ENCODE data around the gene MZT2A. TPM values are rescaled to one million over a fixed set of nuclear protein-coding genes. Genes with fewer than 3 reads are reported as not detected.
"Not testable (repeated sequence)": the region's sequence is repeated elsewhere in the genome, so short reads cannot be mapped to it uniquely, and the experiment has no call there.

MZT2A gene
- polyA plus RNA-seq, 2 donors: 109 to 116 TPM

- Histone ChIP-seq H3K4me3 (ENCODE audit: low read depth in 1 of 2, low read length in 2 of 2) (no peak overlapping the region), H3K27ac (ENCODE audit: low read depth in 2 of 2, low read length in 1 of 2) (no peak overlapping the region), H3K36me3 (ENCODE audit: control insufficient read depth in 2 of 2, insufficient read depth in 2 of 2, low read length in 1 of 2) (peaks cover 8 to 21% of the 10 kb centered on the region in 2 donors), H3K9me3 (ENCODE audit: control insufficient read depth in 2 of 2, insufficient read depth in 1 of 2, low read depth in 1 of 2, low read length in 1 of 2) (no peaks in the 10 kb centered on the region), H3K27me3 (ENCODE audit: control insufficient read depth in 1 of 2, insufficient read depth in 2 of 2, low read length in 2 of 2) (no peaks in the 10 kb centered on the region), H3K4me1 (ENCODE audit: control insufficient read depth in 2 of 2, insufficient read depth in 2 of 2, low read length in 1 of 2) (no peaks in the 10 kb centered on the region)
- 85 to 94% methylated on average over 10 of the region's 10 CpGs for WGBS, 2 donors
Observed at GRCh38 chr2:131520526-131520925, 28.3 kb upstream of the MZT2A start.

GRCh38 chr2:131519871-131520470, 27.8 kb upstream of the MZT2A start:
- not testable (repeated sequence) for H3K27ac ChIP-seq (ENCODE audit: low read depth in 2 of 2, low read length in 1 of 2); H3K27me3 ChIP-seq (ENCODE audit: control insufficient read depth in 1 of 2, insufficient read depth in 2 of 2, low read length in 2 of 2); H3K4me3 ChIP-seq (ENCODE audit: low read depth in 1 of 2, low read length in 2 of 2); H3K4me1 ChIP-seq (ENCODE audit: control insufficient read depth in 2 of 2, insufficient read depth in 2 of 2, low read length in 1 of 2); H3K9me3 ChIP-seq (ENCODE audit: control insufficient read depth in 2 of 2, insufficient read depth in 1 of 2, low read depth in 1 of 2, low read length in 1 of 2)
- 86% methylated on average over 17 to 24 of the region's 24 CpGs for WGBS, 2 donors
- H3K36me3 ChIP-seq (ENCODE audit: control insufficient read depth in 2 of 2, insufficient read depth in 2 of 2, low read length in 1 of 2): peaks cover 8 to 21% of the 10 kb centered on the region in 2 donors

- peaks cover 8 to 21% of the 10 kb centered on the region in 2 donors for H3K36me3 ChIP-seq (ENCODE audit: control insufficient read depth in 2 of 2, insufficient read depth in 2 of 2, low read length in 1 of 2)
- 92 to 93% methylated on average over 15 of the region's 15 CpGs for WGBS, 2 donors
Observed at GRCh38 chr2:131519466-131519865, 27.3 kb upstream of the MZT2A start.

GRCh38 chr2:131518531-131518930, 26.3 kb upstream of the MZT2A start:
- not testable (repeated sequence) for H3K27ac ChIP-seq (ENCODE audit: low read depth in 2 of 2, low read length in 1 of 2)
- peaks cover 8 to 21% of the 10 kb centered on the region in 2 donors for H3K36me3 ChIP-seq (ENCODE audit: control insufficient read depth in 2 of 2, insufficient read depth in 2 of 2, low read length in 1 of 2)
- WGBS, 2 donors: 92 to 94% methylated on average over 8 to 10 of the region's 11 CpGs

More at GRCh38 chr2:131519466-131519865, 27.3 kb upstream of the MZT2A start:
- Histone ChIP-seq H3K9me3 (ENCODE audit: control insufficient read depth in 2 of 2, insufficient read depth in 1 of 2, low read depth in 1 of 2, low read length in 1 of 2) (no peaks in the 10 kb centered on the region), H3K27me3 (ENCODE audit: control insufficient read depth in 1 of 2, insufficient read depth in 2 of 2, low read length in 2 of 2) (no peaks in the 10 kb centered on the region), H3K4me3 (ENCODE audit: low read depth in 1 of 2, low read length in 2 of 2) (no peak overlapping the region), H3K27ac (ENCODE audit: low read depth in 2 of 2, low read length in 1 of 2) (no peak overlapping the region), H3K4me1 (ENCODE audit: control insufficient read depth in 2 of 2, insufficient read depth in 2 of 2, low read length in 1 of 2) (no peaks in the 10 kb centered on the region)

GRCh38 chr2:131517856-131518255, 25.7 kb upstream of the MZT2A start:
- 89 to 91% methylated on average over 16 of the region's 16 CpGs for WGBS, 2 donors

More at GRCh38 chr2:131518531-131518930, 26.3 kb upstream of the MZT2A start:
- not testable (repeated sequence) for H3K9me3 ChIP-seq (ENCODE audit: control insufficient read depth in 2 of 2, insufficient read depth in 1 of 2, low read depth in 1 of 2, low read length in 1 of 2); H3K4me1 ChIP-seq (ENCODE audit: control insufficient read depth in 2 of 2, insufficient read depth in 2 of 2, low read length in 1 of 2); H3K4me3 ChIP-seq (ENCODE audit: low read depth in 1 of 2, low read length in 2 of 2); H3K27me3 ChIP-seq (ENCODE audit: control insufficient read depth in 1 of 2, insufficient read depth in 2 of 2, low read length in 2 of 2)

GRCh38 chr2:131517106-131517831, 25.1 kb upstream of the MZT2A start:
- 95 to 96% methylated on average over 17 of the region's 17 CpGs for WGBS, 2 donors
- H3K4me3 ChIP-seq (ENCODE audit: low read depth in 1 of 2, low read length in 2 of 2): no peak overlapping the region
- H3K36me3 ChIP-seq (ENCODE audit: control insufficient read depth in 2 of 2, insufficient read depth in 2 of 2, low read length in 1 of 2): peaks cover 8 to 25% of the 10 kb centered on the region in 2 donors

More at GRCh38 chr2:131517856-131518255, 25.7 kb upstream of the MZT2A start:
- H3K4me3 ChIP-seq (ENCODE audit: low read depth in 1 of 2, low read length in 2 of 2); H3K9me3 ChIP-seq (ENCODE audit: control insufficient read depth in 2 of 2, insufficient read depth in 1 of 2, low read depth in 1 of 2, low read length in 1 of 2); H3K27me3 ChIP-seq (ENCODE audit: control insufficient read depth in 1 of 2, insufficient read depth in 2 of 2, low read length in 2 of 2); H3K4me1 ChIP-seq (ENCODE audit: control insufficient read depth in 2 of 2, insufficient read depth in 2 of 2, low read length in 1 of 2); H3K27ac ChIP-seq (ENCODE audit: low read depth in 2 of 2, low read length in 1 of 2): not testable (repeated sequence)
- peaks cover 8 to 21% of the 10 kb centered on the region in 2 donors for H3K36me3 ChIP-seq (ENCODE audit: control insufficient read depth in 2 of 2, insufficient read depth in 2 of 2, low read length in 1 of 2)

GRCh38 chr2:131516621-131517020, 24.4 kb upstream of the MZT2A start:
- H3K4me3 ChIP-seq (ENCODE audit: low read depth in 1 of 2, low read length in 2 of 2); H3K9me3 ChIP-seq (ENCODE audit: control insufficient read depth in 2 of 2, insufficient read depth in 1 of 2, low read depth in 1 of 2, low read length in 1 of 2); H3K27me3 ChIP-seq (ENCODE audit: control insufficient read depth in 1 of 2, insufficient read depth in 2 of 2, low read length in 2 of 2); H3K4me1 ChIP-seq (ENCODE audit: control insufficient read depth in 2 of 2, insufficient read depth in 2 of 2, low read length in 1 of 2); H3K27ac ChIP-seq (ENCODE audit: low read depth in 2 of 2, low read length in 1 of 2): not testable (repeated sequence)
- 64 to 76% methylated on average over 11 of the region's 11 CpGs for WGBS, 2 donors
- H3K36me3 ChIP-seq (ENCODE audit: control insufficient read depth in 2 of 2, insufficient read depth in 2 of 2, low read length in 1 of 2): peaks cover 8 to 25% of the 10 kb centered on the region in 2 donors

More at GRCh38 chr2:131517106-131517831, 25.1 kb upstream of the MZT2A start:
- H3K27me3 ChIP-seq (ENCODE audit: control insufficient read depth in 1 of 2, insufficient read depth in 2 of 2, low read length in 2 of 2): no peaks in the 10 kb centered on the region
- no peaks in the 10 kb centered on the region for H3K4me1 ChIP-seq (ENCODE audit: control insufficient read depth in 2 of 2, insufficient read depth in 2 of 2, low read length in 1 of 2)
- H3K9me3 ChIP-seq (ENCODE audit: control insufficient read depth in 2 of 2, insufficient read depth in 1 of 2, low read depth in 1 of 2, low read length in 1 of 2): no peaks in the 10 kb centered on the region
- H3K27ac ChIP-seq (ENCODE audit: low read depth in 2 of 2, low read length in 1 of 2): no peak overlapping the region

- Histone ChIP-seq H3K27me3 (ENCODE audit: control insufficient read depth in 1 of 2, insufficient read depth in 2 of 2, low read length in 2 of 2) (no peaks in the 10 kb centered on the region), H3K36me3 (ENCODE audit: control insufficient read depth in 2 of 2, insufficient read depth in 2 of 2, low read length in 1 of 2) (peaks cover 8 to 25% of the 10 kb centered on the region in 2 donors), H3K4me1 (ENCODE audit: control insufficient read depth in 2 of 2, insufficient read depth in 2 of 2, low read length in 1 of 2) (no peaks in the 10 kb centered on the region), H3K9me3 (ENCODE audit: control insufficient read depth in 2 of 2, insufficient read depth in 1 of 2, low read depth in 1 of 2, low read length in 1 of 2) (no peaks in the 10 kb centered on the region), H3K4me3 (ENCODE audit: low read depth in 1 of 2, low read length in 2 of 2) (no peak overlapping the region), H3K27ac (ENCODE audit: low read depth in 2 of 2, low read length in 1 of 2) (no peak overlapping the region)
- 82 to 84% methylated on average over 10 of the region's 10 CpGs for WGBS, 2 donors
Observed at GRCh38 chr2:131516011-131516410, 23.8 kb upstream of the MZT2A start.

- H3K36me3 ChIP-seq (ENCODE audit: control insufficient read depth in 2 of 2, insufficient read depth in 2 of 2, low read length in 1 of 2): peaks cover 4 to 24% of the 10 kb centered on the region in 2 donors
- WGBS, 2 donors: 81% methylated on average over 12 to 14 of the region's 14 CpGs
Observed at GRCh38 chr2:131515235-131515634, 23.0 kb upstream of the MZT2A start.

More at GRCh38 chr2:131515235-131515634, 23.0 kb upstream of the MZT2A start:
- not testable (repeated sequence) for H3K27ac ChIP-seq (ENCODE audit: low read depth in 2 of 2, low read length in 1 of 2); H3K4me1 ChIP-seq (ENCODE audit: control insufficient read depth in 2 of 2, insufficient read depth in 2 of 2, low read length in 1 of 2); H3K4me3 ChIP-seq (ENCODE audit: low read depth in 1 of 2, low read length in 2 of 2); H3K27me3 ChIP-seq (ENCODE audit: control insufficient read depth in 1 of 2, insufficient read depth in 2 of 2, low read length in 2 of 2); H3K9me3 ChIP-seq (ENCODE audit: control insufficient read depth in 2 of 2, insufficient read depth in 1 of 2, low read depth in 1 of 2, low read length in 1 of 2)

All from esophagus (tissue), 2 donors.